Measurements from ENCODE around the gene LPP.

GRCh38 chr3:188122571-188123169 is 31.3 kb upstream of the LPP start:
- TF ChIP-seq POLR2A (IDR thresholded peaks at IDR 0.05; ENCODE audit: low read length) (no peak), GATA1 (IDR thresholded peaks at IDR 0.05; ENCODE audit: low read depth, low read length) (no peak)
